HL-60/S4 treated with phorbol 12-myristate 13-acetate at 8.2 ng/mL for 4 days and 3 days (cell line): ENCODE results near the gene CAPN15.
"Not testable (repeated sequence)": the region's sequence is repeated elsewhere in the genome, so short reads cannot be mapped to it uniquely, and the experiment has no call there.

Source experiments
- in situ Hi-C: fragments of 300-500 bp; cut with MboI; formaldehyde crosslinking; loops from 2 replicates; pipeline ENCODE4 v1.15.0; 2022; ENCODE audit warnings: low sequenced_read_pairs

Gene CAPN15

GRCh38 chr16:505479-506245 lies 21.9 kb upstream of the CAPN15 start:
- in situ Hi-C loops, result no loop called here

- in situ Hi-C loops, result no loop called here
Measured at GRCh38 chr16:506246-506546, 21.3 kb upstream of the CAPN15 start.

- in situ Hi-C loops, result not testable (repeated sequence)
Measured at GRCh38 chr16:507527-507926, 20.0 kb upstream of the CAPN15 start.

GRCh38 chr16:507996-508395 lies 19.5 kb upstream of the CAPN15 start:
- in situ Hi-C loops, result no loop called here

GRCh38 chr16:508884-509736 lies 18.4 kb upstream of the CAPN15 start:
- in situ Hi-C loops, result no loop called here

- in situ Hi-C loops, result no loop called here
Measured at GRCh38 chr16:510066-510825, 17.3 kb upstream of the CAPN15 start.

GRCh38 chr16:512802-513201 lies 14.7 kb upstream of the CAPN15 start:
- in situ Hi-C loops, result no loop called here

GRCh38 chr16:513950-514349 lies 13.6 kb upstream of the CAPN15 start:
- in situ Hi-C loops, result no loop called here

GRCh38 chr16:515175-515938 lies 12.2 kb upstream of the CAPN15 start:
- in situ Hi-C loops, result no loop called here

GRCh38 chr16:515939-516226 lies 11.6 kb upstream of the CAPN15 start:
- in situ Hi-C loops, result no loop called here

- in situ Hi-C loops, result no loop called here
Measured at GRCh38 chr16:516301-516700, 11.2 kb upstream of the CAPN15 start.

- in situ Hi-C loops, result no loop called here
Measured at GRCh38 chr16:518858-519257, 8.7 kb upstream of the CAPN15 start.

- in situ Hi-C loops, result no loop called here
Measured at GRCh38 chr16:519425-519824, 8.1 kb upstream of the CAPN15 start.

- in situ Hi-C loops, result no loop called here
Measured at GRCh38 chr16:519841-520687, 7.4 kb upstream of the CAPN15 start.

GRCh38 chr16:520847-521246 lies 6.7 kb upstream of the CAPN15 start:
- in situ Hi-C loops, result no loop called here

GRCh38 chr16:521381-522210 lies 5.9 kb upstream of the CAPN15 start:
- in situ Hi-C loops, result no loop called here

- in situ Hi-C loops, result no loop called here
Measured at GRCh38 chr16:522320-523096, 5.0 kb upstream of the CAPN15 start.

GRCh38 chr16:523097-523741 lies 4.3 kb upstream of the CAPN15 start:
- in situ Hi-C loops, result no loop called here
